Muscle of arm (tissue), 12 donors: Measurements from ENCODE around the gene HYAL3. TPM values are rescaled to one million over a fixed set of nuclear protein-coding genes. Genes with fewer than 3 reads are reported as not detected.
A peak's percentile ranks its signal among the peaks of the same experiment; 100 is the strongest.
"Not testable (repeated sequence)": the region's sequence is repeated elsewhere in the genome, so short reads cannot be mapped to it uniquely, and the experiment has no call there.

Source experiments
- DNase-seq: peaks from one replicate; pipeline ENCODE4 v3.0.0-alpha.2; 2013
- polyA plus RNA-seq, 12 donors: library from polyadenylated mRNA; unstranded; fragments of 120-200 nt; gene quantifications; one replicate each; pipeline ENCODE4 v1.2.1, GENCODE V29; 2013; ENCODE audit not compliant: insufficient read length in 12 of 12

The HYAL3 gene
- polyA plus RNA-seq, 12 donors, result 1.2 to 4.4 (median 2.1) TPM; not detected in 2

GRCh38 chr3:50271314-50271936, 27.8 kb downstream of the HYAL3 start:
- DNase-seq, result no peak

GRCh38 chr3:50270422-50271224, 28.6 kb downstream of the HYAL3 start:
- no peak for DNase-seq

- no peak for DNase-seq
Observed at GRCh38 chr3:50269977-50270413, 29.2 kb downstream of the HYAL3 start.

GRCh38 chr3:50269460-50269859, 29.7 kb downstream of the HYAL3 start:
- no peak for DNase-seq

- DNase-seq, result no peak
Observed at GRCh38 chr3:50268703-50269451, 30.3 kb downstream of the HYAL3 start, which contains the start of gene SEMA3B. Gene SEMA3B, plus strand, starts transcription at chr3:50269147. Its CDS starts 94 bp downstream, at chr3:50269241.

- DNase-seq, result no peak
Observed at GRCh38 chr3:50268276-50268675, 30.9 kb downstream of the HYAL3 start.

DNA sequence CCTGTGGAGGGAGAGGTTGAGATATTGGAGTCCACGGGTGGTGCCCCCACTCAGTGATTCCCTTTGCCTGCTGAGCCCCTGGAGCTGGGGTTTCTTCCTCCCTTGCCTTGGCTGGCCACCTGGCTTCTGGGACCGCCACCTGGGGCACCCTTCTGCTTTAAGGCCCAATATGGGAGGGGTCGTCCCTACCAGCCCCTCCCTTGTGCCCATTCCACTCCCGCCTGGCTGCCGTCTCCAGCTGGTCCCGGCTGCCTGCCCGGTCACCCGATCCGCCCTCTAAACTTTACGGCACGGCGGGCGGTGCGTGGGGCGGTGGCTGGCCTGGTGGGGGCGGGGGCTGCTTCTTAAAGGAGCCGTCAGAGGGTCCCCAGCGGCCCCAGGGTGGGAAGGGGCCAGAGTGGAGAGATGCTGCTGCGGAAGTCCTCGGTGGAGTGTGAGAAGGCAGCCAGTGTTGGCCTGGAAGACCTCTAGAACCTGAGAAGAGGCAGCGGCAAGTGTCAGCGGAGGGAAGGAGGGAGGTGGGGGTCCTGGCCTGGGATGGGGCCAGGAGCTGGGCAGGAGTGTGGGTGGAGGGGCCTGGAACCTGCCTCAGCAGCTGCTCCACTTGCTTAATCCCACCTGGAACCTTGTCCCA, 31.8 kb downstream of the HYAL3 start:
- no peak for DNase-seq

DNA sequence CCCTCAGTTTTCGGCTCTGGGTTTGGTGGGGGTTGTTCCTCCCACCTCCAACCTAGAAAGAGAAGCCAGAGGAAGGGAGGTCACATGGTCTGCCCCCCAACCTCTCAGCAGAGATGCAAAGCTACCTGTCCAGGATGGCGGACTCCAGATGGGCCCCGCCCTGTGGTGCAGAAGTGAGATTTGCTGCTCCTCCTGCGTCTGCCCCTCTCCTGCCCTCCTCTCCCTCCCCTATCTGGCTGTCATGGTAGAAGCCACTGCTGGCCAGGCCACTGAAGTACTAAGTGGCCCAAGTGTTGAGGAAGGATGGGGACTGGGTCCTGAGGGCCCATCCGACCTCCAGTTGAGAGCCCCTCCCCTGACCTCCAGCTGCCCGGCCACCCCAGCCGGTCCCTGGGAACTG, 32.4 kb downstream of the HYAL3 start:
- no peak for DNase-seq

DNA sequence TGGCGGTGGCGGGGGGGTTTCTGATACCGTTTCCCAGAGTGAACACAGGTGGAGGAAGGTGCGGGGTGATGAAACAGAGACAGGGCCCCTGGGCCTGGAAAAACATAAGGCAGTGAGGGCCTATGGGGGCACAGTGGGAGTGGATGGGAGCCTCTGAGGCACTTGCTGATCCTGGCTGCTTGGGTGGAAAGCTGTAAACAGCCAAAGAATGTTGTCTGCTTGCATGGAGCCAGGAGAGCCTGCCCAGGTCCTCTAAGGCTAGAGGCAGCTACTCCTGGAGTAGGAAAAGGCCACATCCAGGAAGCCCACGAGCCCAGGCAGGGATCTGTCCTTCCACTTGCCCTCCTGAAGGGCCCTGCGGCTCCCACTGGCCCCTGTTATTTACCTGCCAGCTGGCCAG, 33.2 kb downstream of the HYAL3 start:
- DNase-seq, result no peak

GRCh38 chr3:50265571-50265970, 33.6 kb downstream of the HYAL3 start:
- no peak for DNase-seq

GRCh38 chr3:50264964-50265485, 34.2 kb downstream of the HYAL3 start:
- DNase-seq, result no peak

DNA sequence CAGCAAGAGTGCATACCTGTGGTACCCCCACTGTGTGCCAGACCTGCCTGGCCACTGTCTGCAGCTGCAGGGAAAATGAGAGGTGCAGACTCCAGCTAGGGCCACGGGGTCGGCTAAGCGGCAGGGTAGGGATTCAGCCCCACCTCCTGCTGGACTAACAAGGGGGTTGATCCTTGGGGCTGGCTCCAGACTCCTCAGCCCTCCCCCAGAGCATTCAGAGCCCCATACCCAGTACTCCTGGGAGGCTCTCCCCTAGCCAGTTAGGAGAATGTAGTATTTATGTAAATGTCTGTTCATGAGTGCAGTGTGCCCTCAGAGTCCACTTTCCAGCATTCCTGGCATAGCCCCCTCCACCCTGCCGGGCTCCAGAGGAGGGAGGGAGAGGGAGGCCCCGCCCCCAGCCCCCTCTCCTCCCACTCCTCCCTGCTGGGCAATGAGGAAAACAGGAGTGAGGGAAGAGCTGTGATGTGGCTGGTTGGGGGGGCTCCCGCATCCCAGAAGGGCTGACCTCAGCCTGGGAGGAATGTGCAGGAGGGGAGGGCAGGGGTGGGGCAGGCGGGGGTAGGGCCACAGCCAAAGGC, 34.7 kb downstream of the HYAL3 start:
- peak; percentile 91 for DNase-seq

GRCh38 chr3:50263478-50264382, 35.5 kb downstream of the HYAL3 start:
- DNase-seq, result no peak

GRCh38 chr3:50262778-50263177, 36.4 kb downstream of the HYAL3 start:
- DNase-seq, result no peak

- DNase-seq, result not testable (repeated sequence)
Observed at GRCh38 chr3:50262200-50262599, 37.0 kb downstream of the HYAL3 start.

- no peak for DNase-seq
Observed at GRCh38 chr3:50261505-50261904, 37.7 kb downstream of the HYAL3 start.

DNA sequence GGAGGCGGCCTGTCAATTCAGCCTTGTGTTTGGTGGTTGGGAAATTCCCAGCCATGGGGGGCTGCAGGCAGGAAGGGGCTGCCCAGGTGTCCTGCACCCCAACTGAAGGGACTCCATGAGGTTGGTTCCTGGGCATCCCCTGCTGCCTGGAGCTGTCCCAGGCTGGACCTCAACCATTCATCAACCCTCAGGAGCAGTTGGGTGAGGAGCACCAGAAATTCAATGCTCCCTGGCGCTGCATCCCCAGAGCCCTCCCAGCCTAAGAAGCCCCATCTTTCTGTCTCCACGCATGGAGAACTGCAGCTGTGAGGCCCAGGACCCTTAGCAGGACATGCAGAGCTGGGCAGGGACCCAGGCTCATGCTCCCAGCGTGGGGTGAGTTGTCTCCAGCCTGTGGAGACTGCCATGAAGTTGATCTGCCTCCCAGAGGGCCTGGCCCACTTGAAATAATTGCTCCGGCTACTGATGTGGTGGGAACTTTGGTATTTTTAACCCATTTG, 38.2 kb downstream of the HYAL3 start:
- no peak for DNase-seq

DNA sequence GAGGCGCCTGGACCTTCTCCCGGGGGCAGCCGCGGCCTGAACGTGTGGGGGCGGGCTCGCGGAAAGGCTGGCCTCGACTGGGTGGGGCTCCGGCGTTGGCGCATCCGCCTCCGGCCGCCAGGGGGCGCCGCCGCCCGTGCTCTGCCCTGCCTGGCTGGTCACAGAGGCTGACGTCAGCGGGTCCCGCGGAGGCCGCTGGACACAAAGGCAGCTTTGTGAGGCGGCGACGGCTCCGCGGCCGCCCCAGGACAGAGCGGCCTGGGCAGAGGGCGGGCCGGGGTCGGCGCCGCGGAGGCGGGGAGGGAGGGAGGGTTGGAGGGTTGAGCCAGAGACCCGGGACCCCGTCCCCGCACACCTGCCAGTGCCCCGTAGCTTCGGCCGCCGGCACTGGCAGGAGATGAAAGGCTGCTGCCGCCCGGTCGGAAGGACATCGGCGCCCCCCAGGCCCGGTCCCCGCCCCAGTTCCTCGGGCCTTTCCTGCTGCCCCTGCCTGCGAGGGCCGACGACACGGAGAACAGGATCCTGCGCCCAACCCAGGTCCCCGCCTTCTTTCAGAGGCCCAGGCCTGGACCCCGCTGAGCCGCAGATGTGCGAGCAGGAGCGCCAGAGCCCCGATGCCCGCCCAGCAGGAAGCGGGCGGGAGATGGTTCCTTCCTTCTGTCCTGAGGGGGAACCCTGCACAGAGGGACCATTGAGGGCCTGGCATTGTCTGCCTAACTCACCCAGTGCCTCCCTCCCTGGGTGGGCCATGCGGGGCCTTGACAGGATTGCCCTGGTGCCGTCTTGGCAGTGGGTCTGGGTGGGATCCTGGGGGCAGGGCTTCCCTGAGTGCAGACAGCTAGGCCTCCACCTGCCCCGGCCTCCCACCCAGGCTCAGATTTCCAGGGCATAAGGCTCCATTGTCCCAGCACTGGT, 38.9 kb downstream of the HYAL3 start:
- peak; percentile 95 for DNase-seq

- no peak for DNase-seq
Observed at GRCh38 chr3:50259432-50260026, 39.7 kb downstream of the HYAL3 start.
